MCF 10A (cell line): ENCODE measurements around the gene HOXB3. TPM values are rescaled to one million over a fixed set of nuclear protein-coding genes. Genes with fewer than 3 reads are reported as not detected.
A peak's percentile ranks its signal among the peaks of the same experiment; 100 is the strongest.

Experiments
- BruUV-seq: library from RNA; stranded (reverse); fragments of 400-500 nt; replicated peaks from 2 replicates; lab custom pipeline; 2021; lab: Mats Ljungman, UMichigan
- CTCF ChIA-PET: fragments of 300-600 bp; sonication (Branson Sonifier 250); formaldehyde crosslinking; extraction: SDS; loops from one replicate; lab custom pipeline; 2021; ENCODE audit warnings: antibody characterized with exemption, inconsistent platforms; lab: Yijun Ruan, JAX
- POLR2A ChIA-PET: fragments of 300-600, 350-650 bp; sonication (Branson Sonifier 250); formaldehyde crosslinking; extraction: SDS; loops from one replicate; lab custom pipeline; 2020; ENCODE audit warnings: antibody characterized with exemption, inconsistent platforms; lab: Yijun Ruan, JAX
- DNase-seq: peaks from one replicate; pipeline ENCODE4 v3.0.0-alpha.2; 2018; ENCODE audit not compliant: unreplicated experiment
- H3K27ac Mint-ChIP-seq: one replicate; pipeline ENCODE4 v1.8.0; 2022; ENCODE audit warnings: mild to moderate bottlenecking, low read depth, mixed read lengths; ENCODE audit not compliant: unreplicated experiment
- H3K27me3 Mint-ChIP-seq: one replicate; pipeline ENCODE4 v1.8.0; 2022; ENCODE audit warnings: mixed read lengths; ENCODE audit not compliant: insufficient read depth, unreplicated experiment
- H3K36me3 Mint-ChIP-seq: one replicate; pipeline ENCODE4 v1.8.0; 2022; ENCODE audit warnings: mild to moderate bottlenecking, moderate library complexity, mixed read lengths; ENCODE audit not compliant: insufficient read depth, unreplicated experiment
- H3K4me1 Mint-ChIP-seq: one replicate; pipeline ENCODE4 v1.8.0; 2022; ENCODE audit warnings: mixed read lengths; ENCODE audit not compliant: insufficient read depth, unreplicated experiment
- H3K4me3 Mint-ChIP-seq: one replicate; pipeline ENCODE4 v1.8.0; 2022; ENCODE audit warnings: mild to moderate bottlenecking, moderate library complexity, mixed read lengths; ENCODE audit not compliant: unreplicated experiment
- H3K9me3 Mint-ChIP-seq: one replicate; pipeline ENCODE4 v1.8.0; 2022; ENCODE audit warnings: mixed read lengths; ENCODE audit not compliant: unreplicated experiment
- intact Hi-C: fragments of 100-400 bp; cut with micrococcal nuclease; formaldehyde crosslinking; loops from 2 replicates; pipeline ENCODE4 v1.14.1; 2022
- total RNA-seq: library from RNA; stranded (reverse); gene quantifications from 2 replicates; pipeline ENCODE4 v1.2.3, GENCODE V29; 2022
- TF ChIP-seq, protein P1 (sequence below): fragments of 200-600 bp; IDR thresholded peaks from one replicate; pipeline ENCODE4 v1.8.0; 2022; ENCODE audit warnings: antibody characterized with exemption, mild to moderate bottlenecking; ENCODE audit not compliant: unreplicated experiment

The HOXB3 gene
- total RNA-seq, 1 experiment from 2014 or later = 0.79 TPM

DNA sequence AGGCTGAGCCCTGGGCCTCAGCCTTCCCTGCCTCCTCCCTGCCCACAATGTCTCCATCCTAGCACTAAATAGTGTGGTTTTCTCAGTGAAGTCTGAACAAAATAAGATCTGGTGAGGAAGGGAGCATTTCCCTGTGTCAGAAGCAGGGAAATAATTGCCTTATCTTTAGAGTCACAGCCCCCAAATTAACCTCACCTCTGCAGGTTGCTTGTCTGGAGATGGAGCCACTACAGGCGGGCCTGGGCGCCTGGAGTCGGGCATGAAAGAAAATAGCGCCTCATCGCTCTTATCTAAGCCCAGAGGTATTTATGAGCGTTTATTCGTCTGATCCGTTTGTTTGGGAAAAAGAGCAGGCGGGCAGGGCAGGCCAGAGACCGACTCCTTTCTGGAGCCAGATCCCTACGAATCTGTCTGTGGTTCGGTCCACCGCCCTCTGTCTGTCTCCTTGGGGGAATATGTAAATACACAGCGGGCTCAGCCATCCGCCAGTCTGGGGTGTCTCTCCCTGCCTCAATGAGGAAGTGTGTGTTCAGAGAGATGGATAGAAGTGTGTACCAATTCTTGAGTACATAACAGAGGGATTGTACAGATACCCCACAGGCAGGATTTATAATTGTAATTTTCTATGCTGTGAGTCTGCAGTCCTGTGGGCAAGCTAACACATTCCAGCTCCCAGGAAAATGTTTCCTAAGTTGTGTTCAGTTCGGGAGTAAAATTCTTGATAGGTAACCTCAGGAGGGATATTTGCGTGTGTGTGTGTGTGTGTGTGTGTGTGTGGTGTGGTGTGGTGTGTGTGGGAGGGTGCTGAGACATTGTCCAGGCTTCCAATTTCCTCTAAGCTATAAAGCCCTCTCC lies 10.4 kb upstream of the HOXB3 start:
- BruUV-seq = no TSS peak
- intact Hi-C loops = no loop called here
- ChIA-PET POLR2A (no interaction called here), CTCF (interaction anchor here (0.8 to 1.4 kb wide), 2 partner anchors 253 to 260 kb away, joined by 3 read pairs; no protein-coding TSS in a partner anchor)
- no peak overlapping the region for H3K4me3 Mint-ChIP-seq
- peaks cover 79% of the 10 kb centered on the region for H3K27me3 Mint-ChIP-seq
- no peaks in the 10 kb centered on the region for H3K9me3 Mint-ChIP-seq
- no peaks in the 10 kb centered on the region for H3K36me3 Mint-ChIP-seq
- peaks cover 5% of the 10 kb centered on the region for H3K4me1 Mint-ChIP-seq
- DNase-seq = no peak
- no peak overlapping the region for H3K27ac Mint-ChIP-seq
- TF ChIP-seq, protein P1, sequence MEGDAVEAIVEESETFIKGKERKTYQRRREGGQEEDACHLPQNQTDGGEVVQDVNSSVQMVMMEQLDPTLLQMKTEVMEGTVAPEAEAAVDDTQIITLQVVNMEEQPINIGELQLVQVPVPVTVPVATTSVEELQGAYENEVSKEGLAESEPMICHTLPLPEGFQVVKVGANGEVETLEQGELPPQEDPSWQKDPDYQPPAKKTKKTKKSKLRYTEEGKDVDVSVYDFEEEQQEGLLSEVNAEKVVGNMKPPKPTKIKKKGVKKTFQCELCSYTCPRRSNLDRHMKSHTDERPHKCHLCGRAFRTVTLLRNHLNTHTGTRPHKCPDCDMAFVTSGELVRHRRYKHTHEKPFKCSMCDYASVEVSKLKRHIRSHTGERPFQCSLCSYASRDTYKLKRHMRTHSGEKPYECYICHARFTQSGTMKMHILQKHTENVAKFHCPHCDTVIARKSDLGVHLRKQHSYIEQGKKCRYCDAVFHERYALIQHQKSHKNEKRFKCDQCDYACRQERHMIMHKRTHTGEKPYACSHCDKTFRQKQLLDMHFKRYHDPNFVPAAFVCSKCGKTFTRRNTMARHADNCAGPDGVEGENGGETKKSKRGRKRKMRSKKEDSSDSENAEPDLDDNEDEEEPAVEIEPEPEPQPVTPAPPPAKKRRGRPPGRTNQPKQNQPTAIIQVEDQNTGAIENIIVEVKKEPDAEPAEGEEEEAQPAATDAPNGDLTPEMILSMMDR = no peak

DNA sequence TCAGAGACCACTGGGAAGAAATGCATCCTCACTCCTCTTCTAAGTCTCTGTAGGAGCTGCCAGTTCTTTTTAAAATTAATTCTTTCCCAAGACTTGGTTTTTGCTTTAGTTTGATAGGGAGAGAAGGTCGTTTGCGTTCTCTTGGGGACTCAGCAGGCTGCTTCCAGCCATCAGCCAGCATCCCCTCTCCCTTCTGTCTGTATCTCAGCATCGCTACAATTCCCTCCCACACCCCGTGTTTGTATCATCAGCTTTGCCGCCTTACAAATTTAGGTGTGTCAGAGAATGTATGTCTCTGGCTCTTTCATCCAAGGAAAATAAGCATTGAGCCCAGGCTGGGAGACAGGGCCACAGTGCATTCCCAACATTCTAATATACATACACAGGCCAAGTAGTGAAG lies 9.3 kb upstream of the HOXB3 start:
- H3K4me3 Mint-ChIP-seq = no peak overlapping the region
- BruUV-seq = no TSS peak
- H3K9me3 Mint-ChIP-seq = no peaks in the 10 kb centered on the region
- H3K27me3 Mint-ChIP-seq = peaks cover 68% of the 10 kb centered on the region
- DNase-seq = no peak
- H3K36me3 Mint-ChIP-seq = no peaks in the 10 kb centered on the region
- ChIA-PET POLR2A (interaction anchor here (0.7 kb wide), 1 partner anchor 22 kb away, joined by 3 read pairs; no protein-coding TSS in a partner anchor), CTCF (no interaction called here)
- TF ChIP-seq, protein P1 = no peak
- no peaks in the 10 kb centered on the region for H3K4me1 Mint-ChIP-seq
- intact Hi-C loops = no loop called here
- no peak overlapping the region for H3K27ac Mint-ChIP-seq

DNA sequence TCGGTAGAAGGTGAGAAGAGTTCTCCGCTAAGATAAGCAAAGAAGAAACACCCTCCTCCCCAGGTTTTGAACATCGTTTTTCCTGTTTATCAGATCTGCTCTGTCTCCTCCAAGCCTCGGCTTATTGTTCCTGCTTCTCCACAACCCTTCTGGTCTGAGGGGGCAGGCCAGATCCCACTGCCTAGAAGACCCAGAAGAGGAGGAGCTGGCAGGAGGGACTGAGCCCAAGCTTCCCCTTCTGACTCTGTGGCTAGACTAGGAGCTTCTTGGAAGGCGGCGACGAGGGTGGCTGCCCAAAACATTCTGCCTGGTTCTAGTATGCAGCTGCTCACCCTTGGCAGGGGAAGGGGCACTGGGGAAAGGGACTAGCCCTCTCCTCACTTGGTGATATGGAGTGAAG lies 8.7 kb upstream of the HOXB3 start:
- no peak for DNase-seq
- H3K4me1 Mint-ChIP-seq = no peaks in the 10 kb centered on the region
- H3K4me3 Mint-ChIP-seq = no peak overlapping the region
- BruUV-seq = no TSS peak
- H3K9me3 Mint-ChIP-seq = no peaks in the 10 kb centered on the region
- TF ChIP-seq, protein P1 = no peak
- no peaks in the 10 kb centered on the region for H3K36me3 Mint-ChIP-seq
- H3K27ac Mint-ChIP-seq = no peak overlapping the region
- CTCF ChIA-PET = interaction anchor here (0.5 to 0.7 kb wide), 2 partner anchors 419 to 502 kb away, joined by 3 to 4 read pairs; no protein-coding TSS in a partner anchor
- POLR2A ChIA-PET = no interaction called here
- peaks cover 62% of the 10 kb centered on the region for H3K27me3 Mint-ChIP-seq
- intact Hi-C loops = no loop called here

DNA sequence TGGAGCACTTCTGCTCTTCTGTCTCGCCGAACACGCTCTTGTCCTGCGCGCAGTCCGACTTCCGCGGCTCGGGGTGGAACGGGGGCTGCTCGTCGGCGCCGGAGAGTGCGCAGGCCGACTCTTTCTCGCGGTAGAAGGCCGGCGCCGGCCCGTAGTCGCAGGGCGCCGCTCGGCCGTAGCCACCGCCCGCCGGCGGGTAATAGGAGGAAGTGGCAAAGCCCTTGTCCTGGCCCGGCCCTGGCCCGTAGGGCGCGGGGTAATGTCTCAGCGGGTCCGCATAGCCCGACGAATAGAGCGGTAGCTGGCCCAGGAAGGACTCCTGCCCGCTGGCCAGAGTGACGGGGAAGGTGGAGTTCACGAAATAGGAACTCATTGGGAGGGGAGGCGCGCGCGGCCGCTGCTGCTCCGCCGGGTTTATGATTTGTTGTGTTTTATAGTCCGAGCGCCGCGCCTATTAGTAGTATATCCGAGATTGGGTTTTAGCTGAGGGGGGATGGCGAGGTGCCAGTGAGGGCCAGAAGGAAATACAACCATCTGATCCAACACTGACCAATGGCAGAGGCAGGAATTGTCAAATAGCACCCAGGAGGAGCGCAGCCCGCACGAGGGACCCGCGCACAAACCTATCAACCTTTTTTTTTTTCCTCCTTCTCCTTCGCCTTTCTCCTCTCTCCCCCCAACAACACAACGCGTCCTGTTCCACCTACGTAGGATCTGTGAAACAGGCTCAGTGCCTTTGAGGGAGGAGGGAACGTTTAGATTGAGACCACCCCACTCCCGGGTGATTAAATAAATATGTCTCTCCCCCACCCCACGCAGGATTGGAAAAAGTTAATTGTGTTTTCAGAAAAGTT lies 8.0 kb upstream of the HOXB3 start:
- intact Hi-C loops = no loop called here
- Mint-ChIP-seq H3K4me3 (peak overlapping the region; percentile 66), H3K36me3 (no peaks in the 10 kb centered on the region), H3K27me3 (peaks cover 57% of the 10 kb centered on the region), H3K9me3 (no peaks in the 10 kb centered on the region), H3K4me1 (no peaks in the 10 kb centered on the region), H3K27ac (peak overlapping the region; percentile 46)
- ChIA-PET POLR2A (no interaction called here), CTCF (interaction anchor here (0.5 to 0.7 kb wide), 2 partner anchors 418 to 501 kb away, joined by 3 to 4 read pairs; no protein-coding TSS in a partner anchor)
- peak; percentile 38 for DNase-seq
- no TSS peak for BruUV-seq
- TF ChIP-seq, protein P1 = no peak
